WTC11 (cell line): Measurements from ENCODE around the gene STXBP6. TPM values are rescaled to one million over a fixed set of nuclear protein-coding genes. Genes with fewer than 3 reads are reported as not detected.

Experiments
- ATAC-seq: fragments of 200-7000 bp; cut with Tn5 transposase; 2 replicates; pipeline ENCODE4 v1.10.0; 2021; ENCODE audit warnings: mild to moderate bottlenecking, moderate library complexity
- CTCF ChIA-PET: fragments of 300-600 bp; sonication (Branson Sonifier 250); formaldehyde crosslinking; loops from one replicate; lab custom pipeline; 2021; ENCODE audit warnings: antibody characterized with exemption; lab: Charles Lee
- POLR2A ChIA-PET: fragments of 350-600 bp; sonication (Branson Sonifier 250); formaldehyde crosslinking; loops from one replicate; lab custom pipeline; 2021; ENCODE audit warnings: antibody characterized with exemption; lab: Charles Lee
- DNase-seq: peaks from one replicate; pipeline ENCODE4 v3.0.0; 2021; ENCODE audit warnings: low spot score
- H3K27ac Mint-ChIP-seq: 2 replicates; pipeline ENCODE4 v1.8.0; 2021; ENCODE audit warnings: mixed read lengths
- H3K27me3 Mint-ChIP-seq: 2 replicates; pipeline ENCODE4 v1.8.0; 2021; ENCODE audit warnings: low read depth, mild to moderate bottlenecking, moderate library complexity, mixed read lengths
- H3K36me3 Mint-ChIP-seq: 2 replicates; pipeline ENCODE4 v1.8.0; 2021; ENCODE audit warnings: mixed read lengths
- H3K4me1 Mint-ChIP-seq: 2 replicates; pipeline ENCODE4 v1.8.0; 2022; ENCODE audit warnings: mixed read lengths
- H3K4me3 Mint-ChIP-seq: 2 replicates; pipeline ENCODE4 v1.8.0; 2021; ENCODE audit warnings: mild to moderate bottlenecking, moderate library complexity, mixed read lengths
- H3K9me3 Mint-ChIP-seq: 2 replicates; pipeline ENCODE4 v1.8.0; 2021; ENCODE audit warnings: mixed read lengths
- AFF4 ChIP-seq: sonication (generic); formaldehyde crosslinking; IDR thresholded peaks from 2 replicates; pipeline ENCODE4 v1.8.1; 2023; ENCODE audit warnings: mild to moderate bottlenecking, missing genetic modification reagents, borderline replicate concordance
- ARID4B ChIP-seq: sonication (generic); formaldehyde crosslinking; IDR thresholded peaks from 2 replicates; pipeline ENCODE4 v1.8.0; 2023; ENCODE audit warnings: missing genetic modification reagents, mild to moderate bottlenecking, borderline replicate concordance
- ATF6 ChIP-seq: sonication (generic); formaldehyde crosslinking; IDR thresholded peaks from 2 replicates; pipeline ENCODE4 v1.8.1; 2023; ENCODE audit warnings: mild to moderate bottlenecking, missing genetic modification reagents
- CBFB ChIP-seq: sonication (generic); formaldehyde crosslinking; IDR thresholded peaks from 2 replicates; pipeline ENCODE4 v1.8.1; 2022; ENCODE audit warnings: mild to moderate bottlenecking, low read depth, missing genetic modification reagents
- CREM ChIP-seq: sonication (generic); formaldehyde crosslinking; IDR thresholded peaks from 2 replicates; pipeline ENCODE4 v1.8.1; 2022; ENCODE audit warnings: mild to moderate bottlenecking, missing genetic modification reagents, moderate library complexity
- EMX1 ChIP-seq: fragments of 250-450 bp; sonication (Bioruptor Pico); IDR thresholded peaks from 2 replicates; pipeline ENCODE4 v1.8.0; 2021; ENCODE audit warnings: mild to moderate bottlenecking
- RORB ChIP-seq: fragments of 250-450 bp; sonication (Bioruptor Pico); IDR thresholded peaks from 2 replicates; pipeline ENCODE4 v1.9.0; 2021; ENCODE audit warnings: mild to moderate bottlenecking
- SP1 ChIP-seq: sonication (generic); formaldehyde crosslinking; conservative IDR thresholded peaks from 2 replicates; pipeline ENCODE4 v1.8.1; 2022; ENCODE audit warnings: missing genetic modification reagents
- ZBTB21 ChIP-seq: sonication (generic); formaldehyde crosslinking; IDR thresholded peaks from 2 replicates; pipeline ENCODE4 v1.8.1; 2023; ENCODE audit warnings: mild to moderate bottlenecking, missing genetic modification reagents, borderline replicate concordance
- ZNF219 ChIP-seq: sonication (generic); formaldehyde crosslinking; IDR thresholded peaks from 2 replicates; pipeline ENCODE4 v1.8.0; 2023; ENCODE audit warnings: missing genetic modification reagents, mild to moderate bottlenecking, borderline replicate concordance
- ZNF263 ChIP-seq: sonication (generic); formaldehyde crosslinking; IDR thresholded peaks from 2 replicates; pipeline ENCODE4 v1.8.1; 2022; ENCODE audit warnings: low read depth, mild to moderate bottlenecking, moderate library complexity, missing genetic modification reagents
- ZNF425 ChIP-seq: fragments of 250-450 bp; sonication (Bioruptor Pico); conservative IDR thresholded peaks from 2 replicates; pipeline ENCODE4 v1.9.0; 2021; ENCODE audit warnings: mild to moderate bottlenecking
- ZNF512 ChIP-seq: sonication (generic); formaldehyde crosslinking; IDR thresholded peaks from 2 replicates; pipeline ENCODE4 v1.8.1; 2022; ENCODE audit warnings: missing genetic modification reagents, borderline replicate concordance
- ZNF532 ChIP-seq: fragments of 250-450 bp; sonication (Bioruptor Pico); IDR thresholded peaks from 2 replicates; pipeline ENCODE4 v1.9.0; 2021; ENCODE audit warnings: mild to moderate bottlenecking, borderline replicate concordance
- total RNA-seq: library from RNA; stranded (reverse); gene quantifications from 3 replicates; pipeline ENCODE4 v1.2.3, GENCODE V29; 2021

Gene STXBP6
- total RNA-seq, 1 experiment from 2014 or later = 4.2 TPM

GRCh38 chr14:24921903-24922302, 128.0 kb downstream of the STXBP6 start:
- Mint-ChIP-seq H3K9me3 (no peaks in the 10 kb centered on the region), H3K4me1 (peaks cover 45% of the 10 kb centered on the region), H3K27me3 (no peaks in the 10 kb centered on the region), H3K36me3 (no peaks in the 10 kb centered on the region), H3K4me3 (no peak overlapping the region)
- ChIA-PET CTCF (interaction anchor here (1.6 kb wide), 1 partner anchor 115 kb away, joined by 5 read pairs; no protein-coding TSS in a partner anchor), POLR2A (interaction anchor here (1.0 kb wide), 1 partner anchor 20 kb away, joined by 3 read pairs; no protein-coding TSS in a partner anchor)
- no peak for DNase-seq
- TF ChIP-seq ZNF512 (CRISPR knock-in tag) (no peak), AFF4 (CRISPR knock-in tag) (no peak), ATF6 (CRISPR knock-in tag) (no peak), ZBTB21 (CRISPR knock-in tag) (no peak), SP1 (CRISPR knock-in tag) (no peak), CBFB (CRISPR knock-in tag) (no peak)
- TF ChIP-seq, all 79 proteins: peak for 0
- H3K27ac Mint-ChIP-seq = no peak overlapping the region
- ATAC-seq = no peak

- CTCF ChIA-PET = interaction anchor here (1.6 kb wide), 1 partner anchor 114 kb away, joined by 5 read pairs; no protein-coding TSS in a partner anchor
- TF ChIP-seq ZNF532 (CRISPR knock-in tag) (no peak), ZNF425 (CRISPR knock-in tag) (no peak), EMX1 (CRISPR knock-in tag) (no peak), ARID4B (CRISPR knock-in tag) (no peak), CREM (CRISPR knock-in tag) (no peak), ZNF263 (CRISPR knock-in tag) (no peak), RORB (no peak), ZNF219 (no peak)
These were observed 129.5 kb downstream of the STXBP6 start for GRCh38 chr14:24920265-24921075.

More at GRCh38 chr14:24920265-24921075, 129.5 kb downstream of the STXBP6 start:
- ATAC-seq (no peak), DNase-seq (no peak)
- no peaks in the 10 kb centered on the region for H3K9me3 Mint-ChIP-seq
- peaks cover 45% of the 10 kb centered on the region for H3K4me1 Mint-ChIP-seq
- no peaks in the 10 kb centered on the region for H3K27me3 Mint-ChIP-seq
- POLR2A ChIA-PET = no interaction called here
- H3K36me3 Mint-ChIP-seq = no peaks in the 10 kb centered on the region
- no peak overlapping the region for H3K4me3 Mint-ChIP-seq
- H3K27ac Mint-ChIP-seq = no peak overlapping the region
